Adrenal gland (tissue), 5 donors: ENCODE data around the gene KIF1C.

ENCODE experiments used
- CTCF ChIP-seq, 6 experiments: fragments of 450-650 bp in 4 of 6; fragments of 200-600 bp in 2 of 6; sonication (generic) in 1 of 6; IDR thresholded peaks; 1 replicate in 5 of 6; 2 replicates in 1 of 6; pipeline versions ENCODE4 v1.5.1 to v1.8.0; 2016 to 2021; ENCODE audit warnings: antibody characterized with exemption in 6 of 6, mild to moderate bottlenecking in 2 of 6, moderate library complexity in 1 of 6
- POLR2A ChIP-seq, 2 donors: fragments of 450-650 bp; IDR thresholded peaks; one replicate each; pipeline ENCODE4 v1.6.1; 2017; ENCODE audit warnings: antibody characterized with exemption in 2 of 2, mild to moderate bottlenecking in 2 of 2, moderate library complexity in 1 of 2
- donor health status: DM: no; HTN: no; CAD: no.

GRCh38 chr17:4999430-5000093, 1.8 kb downstream of the KIF1C start:
- no peak for TF ChIP-seq CTCF (IDR thresholded peaks at IDR 0.05)
- TF ChIP-seq POLR2A (IDR thresholded peaks at IDR 0.05) = no peak
